GM12875 (cell line): ENCODE results near the gene DSP.

Source experiments
- H3K4me3 ChIP-seq: one replicate; pipeline ENCODE4 v1.5.1; 2011; ENCODE audit warnings: low read depth, low read length, control low read depth
- TF ChIP-seq, protein P1 (sequence below): IDR thresholded peaks from 2 replicates; pipeline ENCODE4 v1.5.1; 2011; ENCODE audit warnings: low read depth, mild to moderate bottlenecking, control low read depth, inconsistent platforms, low read length, moderate library complexity, borderline replicate concordance; ENCODE audit not compliant: insufficient read depth

DSP gene

DNA sequence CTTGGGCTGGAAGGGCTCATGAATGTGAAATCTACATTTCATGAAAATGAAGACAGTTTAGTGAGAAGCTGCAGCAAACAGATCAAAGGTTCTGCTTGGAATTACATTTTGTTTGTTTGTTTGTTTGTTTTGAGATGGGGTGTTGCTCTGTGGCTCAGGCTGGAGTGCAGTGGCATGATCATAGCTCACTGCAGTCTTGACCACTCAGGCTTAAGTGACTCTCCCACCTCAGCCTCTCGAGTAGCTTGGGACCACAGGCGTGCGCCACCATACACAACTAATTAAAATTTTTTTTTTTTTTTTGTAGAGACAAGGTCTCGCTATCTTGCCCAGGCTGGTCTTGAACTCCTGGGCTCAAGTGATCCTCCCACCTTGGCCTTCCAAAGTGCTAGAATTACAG is 5.8 kb downstream of the DSP start:
- TF ChIP-seq, protein P1, sequence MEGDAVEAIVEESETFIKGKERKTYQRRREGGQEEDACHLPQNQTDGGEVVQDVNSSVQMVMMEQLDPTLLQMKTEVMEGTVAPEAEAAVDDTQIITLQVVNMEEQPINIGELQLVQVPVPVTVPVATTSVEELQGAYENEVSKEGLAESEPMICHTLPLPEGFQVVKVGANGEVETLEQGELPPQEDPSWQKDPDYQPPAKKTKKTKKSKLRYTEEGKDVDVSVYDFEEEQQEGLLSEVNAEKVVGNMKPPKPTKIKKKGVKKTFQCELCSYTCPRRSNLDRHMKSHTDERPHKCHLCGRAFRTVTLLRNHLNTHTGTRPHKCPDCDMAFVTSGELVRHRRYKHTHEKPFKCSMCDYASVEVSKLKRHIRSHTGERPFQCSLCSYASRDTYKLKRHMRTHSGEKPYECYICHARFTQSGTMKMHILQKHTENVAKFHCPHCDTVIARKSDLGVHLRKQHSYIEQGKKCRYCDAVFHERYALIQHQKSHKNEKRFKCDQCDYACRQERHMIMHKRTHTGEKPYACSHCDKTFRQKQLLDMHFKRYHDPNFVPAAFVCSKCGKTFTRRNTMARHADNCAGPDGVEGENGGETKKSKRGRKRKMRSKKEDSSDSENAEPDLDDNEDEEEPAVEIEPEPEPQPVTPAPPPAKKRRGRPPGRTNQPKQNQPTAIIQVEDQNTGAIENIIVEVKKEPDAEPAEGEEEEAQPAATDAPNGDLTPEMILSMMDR = no peak
- H3K4me3 ChIP-seq = no peak overlapping the region

DNA sequence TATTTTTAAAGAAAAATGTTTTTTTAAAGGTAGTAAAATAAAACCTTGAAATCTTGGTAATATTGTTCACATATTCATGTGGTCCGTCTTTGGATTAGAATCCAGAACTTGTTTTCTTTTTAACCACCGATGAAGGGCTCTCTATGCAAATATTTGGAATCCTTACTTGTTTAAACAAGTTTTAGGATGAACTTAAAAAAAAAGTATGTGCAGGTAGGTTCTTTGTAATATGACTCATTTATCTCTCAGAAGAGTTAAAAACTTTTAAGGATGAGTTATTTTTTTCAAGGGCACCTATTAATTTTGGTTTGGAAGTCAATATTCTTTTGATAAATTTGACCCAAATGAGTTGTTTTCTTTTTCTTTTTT is 8.9 kb downstream of the DSP start:
- TF ChIP-seq, protein P1 = no peak
- H3K4me3 ChIP-seq = no peak overlapping the region

DNA sequence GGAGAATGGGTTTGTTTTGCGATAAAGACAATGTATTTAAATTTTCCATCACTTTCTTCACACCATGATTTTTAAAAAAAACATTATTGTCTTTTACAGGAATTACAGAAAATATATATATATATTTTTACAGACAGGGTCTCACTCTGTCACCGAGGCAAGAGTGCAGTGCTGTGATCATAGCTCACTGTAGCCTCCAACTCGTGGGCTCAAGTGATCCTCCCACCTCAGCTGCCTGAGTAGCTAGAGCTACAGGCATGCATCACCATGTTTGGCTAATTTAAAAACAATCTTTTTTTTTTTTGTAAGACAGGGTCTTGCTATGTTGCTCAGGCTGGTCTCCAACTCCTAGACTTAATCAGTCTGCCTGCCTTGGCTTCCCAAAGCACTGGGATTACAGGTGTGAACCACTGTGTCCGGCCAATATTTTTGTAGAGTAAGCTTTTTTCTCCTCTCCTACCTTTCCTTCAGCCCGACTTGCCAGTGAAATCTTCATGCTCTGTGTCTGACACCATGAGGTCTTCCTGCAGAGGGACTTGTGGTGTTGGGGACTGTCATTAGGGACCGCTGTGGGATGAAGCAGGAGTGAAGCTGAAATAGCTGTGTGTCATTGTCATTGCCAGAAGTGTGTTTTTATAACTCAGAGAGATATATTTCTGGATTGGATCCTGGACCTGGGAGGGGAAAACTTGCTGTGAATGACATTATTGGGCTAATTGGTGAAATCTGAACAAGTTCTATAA is 13.2 kb downstream of the DSP start:
- TF ChIP-seq, protein P1 = no peak
- H3K4me3 ChIP-seq = no peak overlapping the region

DNA sequence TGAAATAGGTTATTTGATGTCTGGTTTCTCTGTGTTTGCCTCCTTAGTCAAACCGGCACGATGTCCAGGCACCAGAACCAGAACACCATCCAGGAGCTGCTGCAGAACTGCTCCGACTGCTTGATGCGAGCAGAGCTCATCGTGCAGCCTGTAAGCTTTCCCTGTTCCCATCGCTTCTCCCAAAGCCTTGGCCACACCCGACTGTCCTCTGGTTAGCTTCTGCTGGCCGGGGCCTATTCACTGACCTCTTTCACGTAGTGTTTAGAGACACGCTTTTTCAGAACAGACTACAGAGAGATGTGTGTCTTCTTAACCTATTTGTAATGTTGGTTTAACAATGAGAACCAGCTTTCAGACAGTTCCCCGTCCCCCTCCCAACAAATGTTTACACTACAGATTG is 14.2 kb downstream of the DSP start:
- H3K4me3 ChIP-seq = no peak overlapping the region
- TF ChIP-seq, protein P1 = no peak

DNA sequence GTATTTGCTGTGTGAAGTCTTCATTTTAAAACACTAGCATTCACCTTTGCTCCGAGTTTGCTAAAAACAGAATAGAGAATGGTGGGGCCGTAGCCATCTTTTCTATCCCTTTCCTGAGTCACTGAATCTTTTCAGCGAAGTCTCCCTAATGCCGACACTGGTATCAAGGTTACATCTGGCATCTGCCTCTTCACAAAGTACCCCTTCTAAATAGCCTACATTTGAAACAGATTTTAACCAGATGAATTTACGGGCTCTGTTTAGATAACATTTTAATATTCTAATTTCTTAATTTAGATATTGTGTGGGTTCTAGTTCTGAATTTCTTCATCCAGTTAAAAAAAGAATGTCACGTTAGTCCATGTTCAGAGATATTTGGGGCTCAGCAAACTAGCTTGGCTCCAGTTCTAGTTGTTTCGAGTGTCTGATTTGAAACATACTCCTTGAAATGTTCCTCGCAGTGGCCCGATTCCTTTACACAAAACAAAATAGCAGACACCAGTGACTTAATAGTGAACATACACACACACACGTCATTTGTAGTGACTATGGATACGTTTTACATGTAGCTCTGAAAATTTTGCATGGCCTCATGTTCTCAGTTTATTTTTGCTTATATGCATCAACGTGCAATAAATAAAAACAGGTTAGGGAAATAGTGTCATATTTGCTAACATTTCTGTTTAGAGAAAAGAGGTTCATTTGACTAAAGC is 15.1 kb downstream of the DSP start:
- no peak overlapping the region for H3K4me3 ChIP-seq
- TF ChIP-seq, protein P1 = no peak

DNA sequence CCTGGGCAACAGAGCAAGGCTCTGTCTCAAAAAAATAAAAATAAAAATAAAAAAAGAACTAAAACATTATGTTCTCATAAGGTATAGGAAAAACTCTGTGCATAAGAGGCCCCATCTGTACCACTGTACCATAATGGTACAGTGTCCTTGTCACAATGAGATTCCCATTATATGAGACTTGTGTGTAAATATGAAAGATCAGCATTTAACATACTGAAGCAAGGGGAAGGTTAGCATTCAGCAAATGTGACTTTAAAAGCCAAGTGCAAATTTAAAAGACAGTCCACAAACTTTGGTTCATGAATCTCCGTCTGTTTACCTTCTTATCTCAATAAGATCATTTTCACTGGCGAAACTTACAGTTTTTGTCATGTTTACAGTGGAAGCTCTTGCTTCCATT is 16.2 kb downstream of the DSP start:
- TF ChIP-seq, protein P1 = no peak
- no peak overlapping the region for H3K4me3 ChIP-seq

DNA sequence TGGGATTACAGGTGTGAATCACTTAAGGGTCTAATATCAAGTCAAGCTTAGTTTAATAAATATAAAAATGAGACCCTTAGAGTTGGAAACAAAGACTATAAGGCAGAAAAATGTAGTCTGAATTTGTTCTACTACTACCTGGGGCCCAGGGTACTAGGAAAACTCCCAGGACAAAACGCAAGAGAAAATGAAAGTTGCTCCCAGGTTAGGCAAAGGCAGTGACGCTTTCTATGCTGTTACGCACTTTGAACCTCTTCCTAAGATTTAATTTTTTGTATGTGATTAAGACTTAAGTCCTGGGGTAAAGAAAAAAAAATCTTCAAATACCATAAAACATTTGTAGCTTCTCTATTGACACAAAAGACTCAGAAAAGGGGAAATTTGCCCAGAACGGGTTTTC is 17.3 kb downstream of the DSP start:
- TF ChIP-seq, protein P1 = no peak

More for the DNA sequence above, 17.3 kb downstream of the DSP start:
- H3K4me3 ChIP-seq = no peak overlapping the region
